Measurements from ENCODE around the gene NHLH1.

The NHLH1 gene

DNA sequence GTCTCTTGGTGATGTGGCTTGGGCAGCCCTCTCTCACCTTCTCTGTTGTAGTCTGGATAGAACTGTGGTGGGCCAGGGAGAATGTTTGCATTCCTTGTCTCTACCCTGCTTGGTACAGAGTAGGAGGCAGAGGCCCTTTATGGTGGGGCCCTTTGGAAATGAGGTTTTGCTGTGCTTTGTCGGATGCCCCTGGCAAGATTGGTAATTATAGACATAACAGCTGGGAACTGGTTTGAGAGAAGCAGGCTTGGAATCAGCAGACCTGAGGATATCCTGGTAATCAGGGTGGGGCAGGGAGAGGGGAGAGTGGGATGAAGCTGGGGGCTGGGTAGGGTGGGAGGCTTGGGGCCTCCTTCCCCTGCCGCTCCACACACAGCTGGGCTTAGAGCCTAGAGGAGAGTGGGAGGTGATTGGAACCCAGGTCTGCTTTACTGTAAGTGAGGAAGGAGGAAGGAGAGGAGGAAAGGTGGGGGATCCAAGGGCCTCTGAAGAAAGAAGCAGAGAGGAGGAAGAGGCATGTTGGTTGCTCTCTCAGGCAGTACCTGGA is 38.5 kb downstream of the NHLH1 start:
- Histone ChIP-seq H3K79me2 (ENCODE audit: insufficient read depth, low read length) (no peaks in the 10 kb centered on the region), H2AFZ (ENCODE audit: low read depth, low read length, severe bottlenecking) (no peak overlapping the region), H3K9me3 (ENCODE audit: insufficient read depth, low read length) (no peaks in the 10 kb centered on the region), H3K27me3 (ENCODE audit: low read length) (no peaks in the 10 kb centered on the region; the same call in 1 of the 2 replicates), H4K20me1 (ENCODE audit: low read depth, low read length) (no peaks in the 10 kb centered on the region), H3K36me3 (ENCODE audit: low read length) (no peaks in the 10 kb centered on the region), H3F3A (ENCODE audit: insufficient read depth) (no peaks in the 10 kb centered on the region), H3K9me2 (replicated peaks; ENCODE audit: insufficient read depth, low read length) (no peaks in the 10 kb centered on the region), H3K4me2 (ENCODE audit: low read depth, low read length, poor library complexity, severe bottlenecking) (no peak overlapping the region), H3K4me3 (ENCODE audit: insufficient read depth, low read length, poor library complexity, severe bottlenecking) (no peak overlapping the region), H3K27ac (ENCODE audit: low read depth, low read length) (no peak overlapping the region), H3K9ac (ENCODE audit: low read length) (no peak overlapping the region)
- TF ChIP-seq EZH2phosphoT487 (conservative IDR thresholded peaks at IDR 0.05; ENCODE audit: low read length) = no peak
- TF ChIP-seq, protein P1, sequence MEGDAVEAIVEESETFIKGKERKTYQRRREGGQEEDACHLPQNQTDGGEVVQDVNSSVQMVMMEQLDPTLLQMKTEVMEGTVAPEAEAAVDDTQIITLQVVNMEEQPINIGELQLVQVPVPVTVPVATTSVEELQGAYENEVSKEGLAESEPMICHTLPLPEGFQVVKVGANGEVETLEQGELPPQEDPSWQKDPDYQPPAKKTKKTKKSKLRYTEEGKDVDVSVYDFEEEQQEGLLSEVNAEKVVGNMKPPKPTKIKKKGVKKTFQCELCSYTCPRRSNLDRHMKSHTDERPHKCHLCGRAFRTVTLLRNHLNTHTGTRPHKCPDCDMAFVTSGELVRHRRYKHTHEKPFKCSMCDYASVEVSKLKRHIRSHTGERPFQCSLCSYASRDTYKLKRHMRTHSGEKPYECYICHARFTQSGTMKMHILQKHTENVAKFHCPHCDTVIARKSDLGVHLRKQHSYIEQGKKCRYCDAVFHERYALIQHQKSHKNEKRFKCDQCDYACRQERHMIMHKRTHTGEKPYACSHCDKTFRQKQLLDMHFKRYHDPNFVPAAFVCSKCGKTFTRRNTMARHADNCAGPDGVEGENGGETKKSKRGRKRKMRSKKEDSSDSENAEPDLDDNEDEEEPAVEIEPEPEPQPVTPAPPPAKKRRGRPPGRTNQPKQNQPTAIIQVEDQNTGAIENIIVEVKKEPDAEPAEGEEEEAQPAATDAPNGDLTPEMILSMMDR (IDR thresholded peaks at IDR 0.05; ENCODE audit: insufficient read depth, low read length, poor library complexity, severe bottlenecking) = no peak

DNA sequence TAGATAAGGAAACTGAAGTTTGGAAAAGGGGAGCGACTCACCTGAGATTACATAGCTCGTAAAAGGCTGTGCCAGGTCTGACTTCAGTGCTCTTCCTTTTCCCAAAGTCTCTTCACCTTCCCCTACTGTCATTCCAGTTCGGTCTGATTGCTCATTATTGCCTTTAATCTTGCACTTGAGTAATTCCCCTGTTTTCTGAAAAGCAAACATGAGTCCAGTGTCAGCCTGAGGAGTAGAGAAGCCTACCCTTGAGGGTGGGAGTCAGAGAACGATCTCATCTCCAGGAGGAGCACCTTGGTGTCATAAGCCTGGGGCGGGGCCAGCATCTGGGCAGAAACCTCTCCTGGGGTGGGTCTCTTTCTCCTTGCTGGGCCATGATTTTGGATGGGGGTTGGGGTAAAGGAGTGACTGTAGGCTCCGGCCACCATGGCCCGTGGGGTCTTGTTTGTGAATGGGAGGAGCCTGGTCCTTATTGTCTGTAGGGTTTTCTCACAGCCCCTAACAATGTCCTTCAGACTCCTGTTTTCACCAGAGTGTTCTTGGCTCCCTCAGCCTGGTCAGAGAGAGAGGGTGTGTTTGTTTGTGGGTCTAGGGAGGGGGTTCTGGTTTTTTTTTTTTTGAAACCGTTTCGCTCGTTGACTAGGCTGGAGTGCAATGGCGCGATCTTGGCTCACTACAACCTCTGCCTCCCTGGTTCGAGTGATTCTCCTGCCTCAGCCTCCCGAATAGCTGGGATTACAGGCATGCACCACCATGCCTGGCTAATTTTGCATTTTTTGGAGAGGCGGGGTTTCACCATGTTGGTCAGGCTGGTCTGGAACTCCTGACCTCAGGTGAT is 39.5 kb downstream of the NHLH1 start:
- Histone ChIP-seq H3K79me2 (ENCODE audit: insufficient read depth, low read length) (no peaks in the 10 kb centered on the region), H3K9me2 (replicated peaks; ENCODE audit: insufficient read depth, low read length) (no peaks in the 10 kb centered on the region), H3K36me3 (ENCODE audit: low read length) (no peaks in the 10 kb centered on the region), H3K4me3 (ENCODE audit: insufficient read depth, low read length, poor library complexity, severe bottlenecking) (no peak overlapping the region), H3K27me3 (ENCODE audit: low read length) (no peaks in the 10 kb centered on the region; the same call in 1 of the 2 replicates), H3K9me3 (ENCODE audit: insufficient read depth, low read length) (no peaks in the 10 kb centered on the region), H3K9ac (ENCODE audit: low read length) (no peak overlapping the region), H2AFZ (ENCODE audit: low read depth, low read length, severe bottlenecking) (no peak overlapping the region), H3K27ac (ENCODE audit: low read depth, low read length) (no peak overlapping the region), H3K4me2 (ENCODE audit: low read depth, low read length, poor library complexity, severe bottlenecking) (no peak overlapping the region), H3F3A (ENCODE audit: insufficient read depth) (no peaks in the 10 kb centered on the region), H4K20me1 (ENCODE audit: low read depth, low read length) (no peaks in the 10 kb centered on the region)
- TF ChIP-seq EZH2phosphoT487 (conservative IDR thresholded peaks at IDR 0.05; ENCODE audit: low read length) = no peak

DNA sequence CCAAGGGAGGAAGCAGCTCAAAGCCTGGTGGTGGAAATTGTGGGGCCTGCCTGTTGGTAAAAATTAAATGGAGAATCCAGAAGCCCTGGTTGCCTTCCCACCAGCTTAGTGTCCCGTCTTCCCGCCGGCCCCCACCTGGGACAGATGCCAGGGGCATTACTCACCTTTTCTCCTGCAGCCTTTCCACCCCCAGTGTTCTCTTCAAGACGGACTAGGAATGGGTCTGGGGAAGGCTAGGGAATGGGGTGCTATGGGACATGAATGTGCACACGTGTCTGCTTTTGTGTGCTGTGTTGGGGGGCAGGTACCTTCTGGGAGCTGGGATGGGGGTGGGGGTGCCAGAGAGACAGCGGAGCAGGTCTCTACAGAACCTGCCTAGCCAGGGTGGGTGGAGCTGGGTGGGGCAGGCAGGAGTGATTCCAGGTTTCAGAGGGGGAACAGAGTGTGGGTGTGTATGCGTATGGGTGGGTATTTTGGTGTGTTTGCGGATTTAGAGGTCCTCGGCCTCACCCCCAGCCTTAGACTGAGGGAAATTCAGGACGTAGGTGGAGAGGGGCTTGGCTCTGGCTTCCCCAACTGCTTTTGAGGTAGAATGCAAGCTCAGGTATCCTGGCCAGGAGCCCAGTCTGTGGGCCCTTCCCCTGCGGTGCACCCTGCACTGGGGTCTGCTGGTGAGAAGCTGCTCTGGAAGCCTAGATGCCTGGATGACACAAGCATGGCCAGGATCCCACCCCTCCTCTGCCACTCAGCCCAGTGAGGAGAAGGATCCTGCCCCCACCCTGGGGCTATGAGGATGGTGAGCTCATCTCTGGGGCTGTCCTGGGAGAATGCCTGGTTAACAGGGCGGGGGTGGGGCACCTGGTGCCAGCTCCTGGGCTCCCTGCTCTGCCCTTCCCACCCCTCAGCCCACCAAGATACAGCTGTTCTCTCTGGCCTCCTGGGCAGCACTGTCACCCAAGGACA is 41.2 kb downstream of the NHLH1 start:
- Histone ChIP-seq H3K36me3 (ENCODE audit: low read length) (no peaks in the 10 kb centered on the region), H4K20me1 (ENCODE audit: low read depth, low read length) (no peaks in the 10 kb centered on the region), H3K9me3 (ENCODE audit: insufficient read depth, low read length) (no peaks in the 10 kb centered on the region), H3K27ac (ENCODE audit: low read depth, low read length) (no peak overlapping the region), H3K27me3 (ENCODE audit: low read length) (no peaks in the 10 kb centered on the region; the same call in 1 of the 2 replicates), H3K9me2 (replicated peaks; ENCODE audit: insufficient read depth, low read length) (no peaks in the 10 kb centered on the region), H3F3A (ENCODE audit: insufficient read depth) (no peaks in the 10 kb centered on the region), H3K4me3 (ENCODE audit: insufficient read depth, low read length, poor library complexity, severe bottlenecking) (no peak overlapping the region), H3K79me2 (ENCODE audit: insufficient read depth, low read length) (no peaks in the 10 kb centered on the region), H3K9ac (ENCODE audit: low read length) (no peak overlapping the region), H3K4me2 (ENCODE audit: low read depth, low read length, poor library complexity, severe bottlenecking) (no peak overlapping the region), H2AFZ (ENCODE audit: low read depth, low read length, severe bottlenecking) (no peak overlapping the region)
- TF ChIP-seq, protein P1 (IDR thresholded peaks at IDR 0.05; ENCODE audit: insufficient read depth, low read length, poor library complexity, severe bottlenecking) = no peak
- TF ChIP-seq EZH2phosphoT487 (conservative IDR thresholded peaks at IDR 0.05; ENCODE audit: low read length) = no peak

Data from SU-DHL-6 (cell line).